ENCODE results near the gene DCC.

The DCC gene

DNA sequence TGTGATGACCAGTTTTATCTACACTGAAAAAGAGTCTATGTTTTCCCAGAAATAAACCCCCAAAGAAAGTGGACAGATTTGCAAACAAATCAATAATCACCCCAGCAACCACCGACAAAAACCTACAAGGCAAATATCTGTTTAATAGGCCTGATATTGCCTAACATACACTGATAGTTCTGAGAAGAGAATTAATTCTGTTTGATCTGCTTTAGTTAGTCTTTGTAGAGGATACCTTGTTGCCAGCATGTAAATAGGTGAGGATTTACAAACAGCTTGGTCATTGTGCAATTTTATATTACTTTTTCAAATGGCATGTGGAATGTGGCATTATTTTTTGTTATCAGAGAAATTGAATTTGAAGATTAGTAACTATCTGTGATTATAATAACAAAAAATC, 86.5 kb downstream of the DCC start:
- no peak for DNase-seq

DNA sequence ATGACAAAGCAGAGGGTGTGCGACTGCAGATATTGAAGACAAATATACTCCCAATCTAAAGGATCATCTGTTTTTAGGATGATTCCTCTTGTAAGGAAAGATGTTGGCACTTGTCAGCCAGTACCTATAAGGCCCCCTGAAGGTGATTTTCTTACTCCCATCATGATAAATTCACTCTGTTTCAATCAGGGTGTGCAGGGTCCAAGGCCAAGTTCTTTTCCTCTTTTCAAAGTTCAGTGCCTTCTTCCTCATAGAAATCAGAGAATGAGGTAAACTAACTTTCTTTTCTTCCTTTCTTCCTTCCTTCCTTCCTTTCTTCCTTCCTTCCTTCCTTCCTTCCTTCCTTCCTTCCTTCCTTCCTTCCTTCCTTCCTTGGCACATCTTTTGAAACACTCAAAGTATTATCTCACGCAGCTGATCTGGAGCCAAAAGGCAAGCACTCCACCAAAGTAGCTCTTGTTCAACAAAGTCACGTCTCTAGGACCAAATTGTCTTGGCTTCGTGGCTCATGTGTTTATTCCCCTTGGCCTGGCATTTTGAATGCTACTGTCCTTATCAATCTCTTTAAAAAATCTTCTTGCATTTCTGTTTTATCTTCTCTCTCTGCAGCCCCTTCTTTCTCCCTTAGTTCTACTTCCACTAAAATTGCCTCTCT, 87.7 kb downstream of the DCC start:
- no peak for DNase-seq

DNA sequence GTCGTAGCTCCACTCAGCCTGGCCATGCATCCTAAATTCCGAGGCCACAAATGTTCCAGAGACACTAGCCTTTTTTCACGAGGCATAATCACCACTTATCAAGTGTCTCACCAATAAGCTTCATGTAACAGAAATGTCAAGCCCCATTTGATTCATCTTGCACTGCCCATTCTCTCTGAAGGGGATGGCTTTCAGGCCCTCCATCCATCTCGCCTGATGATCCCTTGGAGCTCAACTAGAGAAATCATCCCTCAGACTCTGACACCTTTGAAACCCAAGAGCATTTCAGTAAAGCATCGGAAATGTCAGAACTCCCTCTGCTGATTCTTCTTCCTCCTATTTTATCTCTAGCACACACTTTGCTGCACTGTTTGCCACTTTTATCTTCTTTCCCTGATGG, 91.7 kb downstream of the DCC start:
- DNase-seq = no peak

GRCh38 chr18:52433797-52434196, 93.8 kb downstream of the DCC start:
- no peak for DNase-seq

DNA sequence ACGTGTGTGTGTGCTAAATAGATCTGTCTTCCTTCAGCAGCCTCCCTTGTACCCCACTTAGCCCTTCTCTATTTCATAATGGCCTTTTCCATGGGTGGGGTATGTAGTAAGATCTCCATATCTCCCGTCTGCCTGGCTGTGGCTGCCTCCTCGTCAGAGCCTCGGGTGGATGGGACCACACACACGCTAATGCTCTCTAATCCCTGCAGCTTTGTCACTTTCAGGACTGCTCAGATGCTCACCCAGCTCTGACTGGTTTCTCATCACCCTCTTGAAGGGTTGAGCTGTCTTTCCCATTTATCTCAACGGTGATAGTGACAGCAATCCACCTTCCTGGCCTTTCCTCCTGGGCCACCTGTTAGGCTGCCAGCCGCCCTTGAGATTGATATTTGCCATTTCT, 95.3 kb downstream of the DCC start:
- no peak for DNase-seq

DNA sequence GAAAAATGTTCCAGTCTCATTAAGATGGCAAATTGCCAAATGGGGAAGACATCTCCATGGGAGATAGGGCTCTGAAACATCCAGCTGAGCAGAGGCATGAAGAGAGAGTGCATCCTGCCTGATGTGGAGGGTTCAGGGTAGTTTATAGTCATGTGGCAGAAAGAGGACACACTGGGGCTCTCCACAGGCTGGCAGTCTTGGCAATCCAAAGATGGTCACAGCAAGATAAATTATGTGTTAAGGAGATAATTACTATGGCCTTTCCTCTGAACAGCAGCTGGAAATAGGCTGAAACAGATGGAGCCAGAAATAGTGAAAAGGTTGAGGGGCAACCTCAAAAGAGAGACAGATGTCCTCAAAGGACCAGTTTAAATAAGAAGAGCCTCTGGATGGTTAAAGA, 97.2 kb downstream of the DCC start:
- DNase-seq = no peak

- no peak for DNase-seq
These were observed 99.5 kb downstream of the DCC start for GRCh38 chr18:52439457-52439856.

DNA sequence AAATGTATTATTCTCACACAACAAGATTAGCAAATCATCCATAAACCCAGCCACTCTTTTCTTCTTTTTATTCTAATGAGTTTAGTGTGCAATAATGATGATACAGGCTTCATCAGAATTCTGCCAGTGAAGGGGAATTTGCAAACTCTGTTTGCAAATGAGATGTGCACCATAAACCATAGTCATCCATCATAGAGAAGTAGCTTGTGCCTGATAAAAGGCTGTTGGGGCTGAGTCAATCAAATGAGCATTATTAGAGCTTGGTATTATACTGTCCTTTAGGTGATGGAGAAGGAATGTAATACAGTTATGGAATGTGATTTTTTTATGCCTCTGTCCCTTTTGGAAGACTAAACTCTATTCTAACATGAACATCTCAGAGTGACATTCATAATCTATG, 101.8 kb downstream of the DCC start:
- no peak for DNase-seq

- no peak for DNase-seq
These were observed 102.7 kb downstream of the DCC start for GRCh38 chr18:52442686-52443085.

DNA sequence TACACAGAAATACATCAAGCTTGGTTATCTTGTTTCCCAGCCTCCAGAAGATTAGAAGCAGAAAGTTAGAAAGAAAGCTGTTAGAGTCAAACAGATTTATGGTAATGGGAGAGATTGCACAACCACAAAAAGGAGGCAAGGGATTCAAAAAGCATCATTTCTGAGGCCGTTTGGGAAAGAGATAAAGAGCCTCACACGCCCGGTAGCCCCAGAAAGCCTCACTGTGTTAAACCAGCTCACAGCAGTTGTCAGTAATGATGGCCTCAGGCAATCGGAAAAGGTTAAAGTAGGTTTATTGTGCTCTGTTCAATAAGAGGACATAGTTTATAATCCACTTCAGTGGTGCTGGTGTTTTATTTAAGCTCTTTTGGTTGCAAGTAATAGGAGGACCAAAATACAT, 111.3 kb downstream of the DCC start:
- no peak for DNase-seq

DNA sequence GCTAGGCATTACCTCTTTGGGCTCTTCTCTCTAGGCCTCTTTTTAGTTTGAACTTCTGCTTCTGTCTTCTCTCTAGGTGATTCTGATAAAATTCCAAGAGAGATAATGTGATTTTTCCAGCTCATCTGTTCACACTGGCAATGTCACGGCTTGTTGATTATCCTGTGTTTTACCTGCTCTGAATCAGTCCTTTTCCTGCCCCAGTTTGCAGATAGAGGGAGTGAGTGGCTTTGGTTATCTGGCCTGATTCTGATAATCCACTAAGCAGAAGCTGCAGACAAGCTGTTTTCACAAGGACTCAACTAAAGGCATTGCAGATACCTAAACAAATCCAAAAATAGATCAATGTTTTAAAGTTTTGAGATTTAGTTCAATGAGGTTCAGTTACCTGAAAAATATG, 111.9 kb downstream of the DCC start:
- DNase-seq = no peak

DNA sequence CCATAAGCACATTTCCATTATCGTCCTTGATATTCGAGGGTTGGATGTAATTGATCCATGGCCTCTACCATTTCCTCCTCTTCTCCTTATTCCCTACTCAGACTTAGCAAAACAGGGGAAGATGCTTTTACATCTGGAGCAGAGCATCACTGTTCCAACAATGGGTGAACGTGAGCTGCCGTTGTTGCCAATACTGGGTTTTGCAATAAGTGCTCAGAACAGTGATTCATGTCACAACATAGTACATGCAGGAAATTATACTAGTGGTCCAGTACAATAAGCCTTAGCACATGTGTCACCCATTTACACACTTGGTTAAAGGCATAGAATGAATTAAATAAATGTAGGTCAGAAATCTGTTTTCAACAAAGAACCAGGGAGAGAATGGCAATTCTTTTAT, 112.4 kb downstream of the DCC start:
- DNase-seq = no peak

DNA sequence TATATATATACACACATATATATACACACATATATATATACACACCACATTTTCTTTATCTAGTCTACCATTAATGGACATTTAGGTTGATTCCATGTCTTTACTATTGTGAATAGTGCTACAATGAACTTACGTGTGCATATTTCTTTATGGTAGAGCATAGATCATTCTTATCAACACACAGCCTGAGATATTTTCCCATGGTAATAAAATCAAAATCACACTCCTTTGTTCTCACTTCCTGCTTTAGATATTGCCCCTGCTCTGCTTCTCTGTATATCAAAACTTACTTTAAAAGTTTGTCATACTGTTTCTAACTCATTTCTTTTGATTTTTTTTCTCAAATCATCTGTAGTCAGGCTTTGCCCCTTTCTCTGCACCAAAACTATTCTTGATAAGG, 119.9 kb downstream of the DCC start:
- no peak for DNase-seq

DNA sequence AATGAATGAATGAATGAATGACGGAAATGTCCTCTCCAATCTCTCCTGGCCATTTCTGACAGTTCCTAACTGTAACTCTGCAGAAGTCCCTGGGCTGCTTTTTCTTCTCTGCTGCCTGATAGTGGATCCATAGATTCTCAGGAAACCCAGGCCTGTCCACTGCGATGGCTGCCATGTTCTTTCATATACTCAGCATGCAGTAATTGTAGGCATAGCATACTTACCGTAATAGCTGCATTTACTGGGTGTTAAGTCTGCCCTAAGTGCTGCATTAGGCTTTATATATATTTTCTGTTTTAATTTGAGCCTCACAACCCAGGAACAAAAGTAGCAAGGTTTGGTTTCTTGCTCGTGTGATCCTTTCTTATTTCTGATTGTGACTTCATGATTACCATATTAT, 122.9 kb downstream of the DCC start:
- DNase-seq = no peak

GRCh38 chr18:52465391-52465790, 125.4 kb downstream of the DCC start:
- no peak for DNase-seq

DNA sequence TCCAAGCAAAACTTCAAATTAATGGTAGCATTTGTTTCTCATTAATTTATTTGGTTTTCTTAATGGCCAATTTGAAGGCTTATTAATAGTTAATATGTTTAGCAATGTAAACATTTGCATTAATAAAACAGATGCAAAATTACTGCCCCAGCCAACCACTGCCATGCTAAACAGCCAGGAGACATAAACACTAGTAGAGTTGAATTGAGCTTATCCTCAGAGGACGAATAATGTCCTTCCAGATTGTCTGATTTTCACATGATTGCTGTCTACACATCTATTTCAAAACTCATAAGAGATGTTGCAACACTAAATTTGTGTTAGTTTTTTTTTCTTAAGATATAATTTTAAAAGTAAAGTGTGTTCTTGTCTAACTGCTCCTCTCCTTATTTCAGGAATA, 128.5 kb downstream of the DCC start:
- no peak for DNase-seq

- DNase-seq = no peak
These were observed 135.3 kb downstream of the DCC start for GRCh38 chr18:52475325-52475724.

GRCh38 chr18:52481116-52481515, 141.1 kb downstream of the DCC start:
- DNase-seq = no peak

GRCh38 chr18:52484977-52485376, 145.0 kb downstream of the DCC start:
- DNase-seq = no peak

GRCh38 chr18:52486052-52486451, 146.1 kb downstream of the DCC start:
- DNase-seq = no peak

DNA sequence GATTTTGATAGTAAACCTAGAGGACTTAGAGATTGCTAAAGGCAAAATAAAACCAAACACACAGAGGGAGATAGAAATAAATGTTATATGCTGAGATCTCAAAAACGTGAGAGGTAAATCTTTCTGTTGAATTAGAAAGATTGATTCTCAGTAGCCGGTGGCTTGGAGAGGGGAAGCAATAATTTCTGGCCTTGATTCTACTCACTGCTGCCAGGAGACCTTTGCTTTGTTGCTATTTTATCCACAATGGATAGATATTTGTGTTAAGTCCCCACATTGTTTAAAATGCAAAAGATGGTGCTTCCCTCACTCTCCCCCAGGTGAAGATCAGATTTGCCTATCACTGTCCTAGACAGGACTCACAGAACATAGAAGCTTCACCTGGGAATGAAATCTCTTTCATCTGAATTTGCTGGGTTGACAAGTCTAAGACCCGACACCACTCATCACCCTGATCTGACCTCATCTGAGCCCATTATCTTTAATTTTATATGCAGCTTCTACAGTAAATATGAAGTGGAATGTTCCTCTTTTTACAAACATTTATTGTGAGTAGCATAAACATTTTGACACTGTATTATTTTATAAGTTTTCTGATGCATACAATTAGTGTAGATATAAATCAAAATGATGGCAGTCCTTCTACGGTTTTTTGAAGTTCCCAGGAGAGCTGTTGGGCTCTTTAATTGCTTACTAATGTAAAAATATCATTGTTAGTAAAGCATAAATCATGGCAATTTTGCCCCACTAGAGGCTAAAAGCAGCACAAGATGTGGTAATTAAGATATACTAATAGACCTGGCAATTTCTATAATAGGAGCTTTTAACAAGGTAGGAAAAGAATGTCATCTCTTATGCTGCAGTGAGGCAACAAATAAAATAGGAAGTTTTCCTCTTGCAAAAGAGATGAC, 149.7 kb downstream of the DCC start:
- no peak for DNase-seq

- no peak for DNase-seq
These were observed 156.4 kb downstream of the DCC start for GRCh38 chr18:52496426-52496825.

- DNase-seq = no peak
These were observed 159.0 kb downstream of the DCC start for GRCh38 chr18:52499016-52499415.

GRCh38 chr18:52499644-52500043, 159.6 kb downstream of the DCC start:
- DNase-seq = no peak

GRCh38 chr18:52504589-52504988, 164.6 kb downstream of the DCC start:
- DNase-seq = no peak
